Trophoblast cell (in vitro differentiated cells and primary cell): ENCODE data around the gene SCYL3.
"Not testable (repeated sequence)": the region's sequence is repeated elsewhere in the genome, so short reads cannot be mapped to it uniquely, and the experiment has no call there.

ENCODE experiments used
- DNase-seq, 2 donors: peaks; one replicate each; pipeline ENCODE4 v3.0.0-alpha.2; 2016
- H2AFZ ChIP-seq: 2 replicates; pipeline ENCODE4 v1.6.1; 2013; ENCODE audit warnings: low read length, moderate library complexity, mild to moderate bottlenecking; ENCODE audit not compliant: insufficient read depth, poor library complexity
- H2AK5ac ChIP-seq: 2 replicates; pipeline ENCODE4 v1.6.1; 2013; ENCODE audit warnings: mild to moderate bottlenecking, low read length
- H2BK120ac ChIP-seq: 2 replicates; pipeline ENCODE4 v1.6.1; 2013; ENCODE audit warnings: low read length, mild to moderate bottlenecking, moderate library complexity; ENCODE audit not compliant: insufficient read depth, poor library complexity
- H2BK12ac ChIP-seq: 2 replicates; pipeline ENCODE4 v1.6.1; 2013; ENCODE audit warnings: mild to moderate bottlenecking, low read length, moderate library complexity
- H2BK5ac ChIP-seq: 2 replicates; pipeline ENCODE4 v1.6.1; 2013; ENCODE audit warnings: low read length, low read depth, moderate library complexity, mild to moderate bottlenecking; ENCODE audit not compliant: poor library complexity
- H3K14ac ChIP-seq: 2 replicates; pipeline ENCODE4 v1.6.1; 2013; ENCODE audit warnings: mild to moderate bottlenecking, low read length
- H3K18ac ChIP-seq: 2 replicates; pipeline ENCODE4 v1.6.1; 2013; ENCODE audit warnings: mild to moderate bottlenecking, low read length
- H3K23ac ChIP-seq: 2 replicates; pipeline ENCODE4 v1.6.1; 2013; ENCODE audit warnings: low read length
- H3K27ac ChIP-seq: 2 replicates; pipeline ENCODE4 v1.5.1; 2013; ENCODE audit warnings: low read depth, mild to moderate bottlenecking, inconsistent platforms, low read length, moderate library complexity
- H3K27me3 ChIP-seq: 2 replicates; pipeline ENCODE4 v1.6.1; 2013; ENCODE audit warnings: inconsistent platforms, mild to moderate bottlenecking, low read length, moderate library complexity; ENCODE audit not compliant: insufficient read depth
- H3K36me3 ChIP-seq, 2 experiments: 1 replicate in 1 of 2; 2 replicates in 1 of 2; pipeline ENCODE4 v1.6.1; 2013; ENCODE audit warnings: low read length in 2 of 2, mild to moderate bottlenecking in 2 of 2, moderate library complexity in 1 of 2; ENCODE audit not compliant: insufficient read depth in 2 of 2, control insufficient read depth in 1 of 2
- H3K4ac ChIP-seq: 2 replicates; pipeline ENCODE4 v1.6.1; 2013; ENCODE audit warnings: low read depth, mild to moderate bottlenecking, low read length, moderate library complexity
- H3K4me1 ChIP-seq, 2 experiments: 1 replicate in 1 of 2; 2 replicates in 1 of 2; pipeline ENCODE4 v1.6.1; 2013; ENCODE audit warnings: low read length in 2 of 2, mild to moderate bottlenecking in 2 of 2, moderate library complexity in 1 of 2; ENCODE audit not compliant: insufficient read depth in 2 of 2, control insufficient read depth in 1 of 2
- H3K4me2 ChIP-seq: 2 replicates; pipeline ENCODE4 v1.6.1; 2013; ENCODE audit warnings: inconsistent platforms, mild to moderate bottlenecking, low read length, moderate library complexity
- H3K4me3 ChIP-seq: 2 replicates; pipeline ENCODE4 v1.5.1; 2013; ENCODE audit warnings: mild to moderate bottlenecking, low read depth, low read length, inconsistent platforms
- H3K79me1 ChIP-seq: one replicate; pipeline ENCODE4 v1.6.1; 2013; ENCODE audit warnings: low read length
- H3K79me2 ChIP-seq: 2 replicates; pipeline ENCODE4 v1.6.1; 2013; ENCODE audit warnings: low read length, mild to moderate bottlenecking; ENCODE audit not compliant: control insufficient read depth, insufficient read depth, poor library complexity
- H3K9ac ChIP-seq: 2 replicates; pipeline ENCODE4 v1.6.1; 2013; ENCODE audit warnings: mild to moderate bottlenecking, low read length
- H3K9me3 ChIP-seq: 2 replicates; pipeline ENCODE4 v1.6.1; 2013; ENCODE audit warnings: low read depth, mild to moderate bottlenecking, control low read depth, inconsistent platforms, low read length; ENCODE audit not compliant: insufficient read depth
- H4K12ac ChIP-seq: 2 replicates; pipeline ENCODE4 v1.6.1; 2013; ENCODE audit warnings: low read depth, mild to moderate bottlenecking, low read length, moderate library complexity
- H4K8ac ChIP-seq: 2 replicates; pipeline ENCODE4 v1.6.1; 2013; ENCODE audit warnings: low read depth, mild to moderate bottlenecking, low read length, moderate library complexity
- H4K91ac ChIP-seq: one replicate; pipeline ENCODE4 v1.6.1; 2013; ENCODE audit warnings: low read depth, mild to moderate bottlenecking, low read length, moderate library complexity
- WGBS: extraction: QIAGEN DNeasy Blood & Tissue Kit; methylation state at CpG from one replicate; pipeline ENCODE4 v1.1.7; 2013; ENCODE audit warnings: missing lambda C conversion rate; ENCODE audit not compliant: insufficient read length, insufficient coverage; ENCODE audit errors: extremely low coverage; 5-methylcytosine and 5-hydroxymethylcytosine counted together

Gene SCYL3

GRCh38 chr1:169811418-169812035, 82.2 kb downstream of the SCYL3 start:
- H3K9ac ChIP-seq, H4K91ac ChIP-seq, H3K4ac ChIP-seq, H3K79me1 ChIP-seq, H3K79me2 ChIP-seq, H2AK5ac ChIP-seq, H4K12ac ChIP-seq, H2AFZ ChIP-seq, H2BK12ac ChIP-seq, H3K4me1 ChIP-seq, H3K4me3 ChIP-seq, H2BK120ac ChIP-seq, H4K8ac ChIP-seq, H2BK5ac ChIP-seq, H3K23ac ChIP-seq, H3K14ac ChIP-seq, H3K18ac ChIP-seq, H3K4me2 ChIP-seq, H3K27me3 ChIP-seq, H3K27ac ChIP-seq, H3K9me3 ChIP-seq: not testable (repeated sequence)
- peak; percentile 22 to 51 for DNase-seq
- H3K36me3 ChIP-seq, result peaks cover 11 to 13% of the 10 kb centered on the region in 2 experiments

- no peaks in the 10 kb centered on the region for H3K9me3 ChIP-seq
- H3K4ac ChIP-seq, result peak overlapping the region; percentile 69
- H3K36me3 ChIP-seq, result peaks cover 18 to 19% of the 10 kb centered on the region in 2 experiments
- peaks cover 0 to 1% of the 10 kb centered on the region in 2 experiments for H3K4me1 ChIP-seq
- no peak overlapping the region for H2BK120ac ChIP-seq
- H4K8ac ChIP-seq, result no peak overlapping the region
- no peak overlapping the region for H3K9ac ChIP-seq
- no peak overlapping the region for H2BK5ac ChIP-seq
- no peak overlapping the region for H2AK5ac ChIP-seq
- DNase-seq, result peak; percentile 36 to 84
- H3K14ac ChIP-seq, result no peak overlapping the region
- no peaks in the 10 kb centered on the region for H3K79me2 ChIP-seq
- H3K4me2 ChIP-seq, result no peak overlapping the region
- H3K27ac ChIP-seq, result no peak overlapping the region
- no peak overlapping the region for H2AFZ ChIP-seq
- H3K4me3 ChIP-seq, result no peak overlapping the region
- peak overlapping the region; percentile 64 for H2BK12ac ChIP-seq
- H3K27me3 ChIP-seq, result no peaks in the 10 kb centered on the region
- no CpG with 5 or more reads among the region's 4 CpGs for WGBS
- no peak overlapping the region for H3K23ac ChIP-seq
- no peak overlapping the region for H3K18ac ChIP-seq
- H4K12ac ChIP-seq, result no peak overlapping the region
- peak overlapping the region; percentile 47 for H4K91ac ChIP-seq
- H3K79me1 ChIP-seq, result peaks cover 2% of the 10 kb centered on the region
These were observed 84.2 kb downstream of the SCYL3 start for GRCh38 chr1:169809370-169810095.

- Histone ChIP-seq H3K4ac (no peak overlapping the region), H3K4me2 (no peak overlapping the region), H4K91ac (no peak overlapping the region), H4K12ac (no peak overlapping the region), H3K4me1 (peaks cover 0 to 1% of the 10 kb centered on the region in 2 experiments), H2AFZ (no peak overlapping the region), H3K27ac (no peak overlapping the region), H2AK5ac (no peak overlapping the region), H2BK5ac (no peak overlapping the region), H3K36me3 (peaks cover 15 to 19% of the 10 kb centered on the region in 2 experiments), H3K14ac (no peak overlapping the region), H3K4me3 (no peak overlapping the region), H3K79me1 (peaks cover 2% of the 10 kb centered on the region), H3K27me3 (no peaks in the 10 kb centered on the region), H3K9ac (peak overlapping the region; percentile 1), H2BK12ac (peak overlapping the region; percentile 17), H3K23ac (no peak overlapping the region), H3K79me2 (no peaks in the 10 kb centered on the region), H3K18ac (no peak overlapping the region), H2BK120ac (no peak overlapping the region), H4K8ac (no peak overlapping the region), H3K9me3 (no peaks in the 10 kb centered on the region)
- WGBS, result no CpG with 5 or more reads among the region's 2 CpGs
- no peak for DNase-seq
These were observed 88.8 kb downstream of the SCYL3 start for GRCh38 chr1:169804941-169805340.

- Histone ChIP-seq H3K36me3 (peaks cover 13 to 18% of the 10 kb centered on the region in 2 experiments), H2BK12ac (no peak overlapping the region), H2AK5ac (no peak overlapping the region), H4K12ac (no peak overlapping the region), H3K9me3 (no peaks in the 10 kb centered on the region), H3K27me3 (no peaks in the 10 kb centered on the region), H3K79me2 (peaks cover 2% of the 10 kb centered on the region), H4K91ac (no peak overlapping the region), H3K79me1 (no peaks in the 10 kb centered on the region), H4K8ac (no peak overlapping the region), H3K14ac (no peak overlapping the region), H3K18ac (no peak overlapping the region), H3K27ac (no peak overlapping the region), H3K23ac (no peak overlapping the region), H2AFZ (no peak overlapping the region), H2BK5ac (no peak overlapping the region), H3K9ac (no peak overlapping the region), H3K4ac (no peak overlapping the region), H3K4me1 (no peaks in the 10 kb centered on the region), H3K4me2 (no peak overlapping the region), H2BK120ac (no peak overlapping the region), H3K4me3 (no peak overlapping the region)
- no peak for DNase-seq
These were observed 90.8 kb downstream of the SCYL3 start for GRCh38 chr1:169802888-169803287.
